Measurements from ENCODE around the gene ITPR1.

The ITPR1 gene

GRCh38 chr3:4508048-4508981, 15.2 kb downstream of the ITPR1 start:
- TF ChIP-seq CTCF (conservative IDR thresholded peaks at IDR 0.05; ENCODE audit: low read depth), result no peak
- CTCF ChIA-PET, result interaction anchor here (0.6 kb wide), 1 partner anchor 50 kb away, joined by 3 read pairs; no protein-coding TSS in a partner anchor
- DNase-seq (ENCODE audit: low spot score), result no peak
- H3K27ac ChIP-seq, result no peak overlapping the region
- POLR2A ChIA-PET (ENCODE audit: low non-redundant PET), result no interaction called here

GRCh38 chr3:4509043-4509442, 15.9 kb downstream of the ITPR1 start:
- no peak for DNase-seq (ENCODE audit: low spot score)
- H3K27ac ChIP-seq, result no peak overlapping the region
- ChIA-PET CTCF (no interaction called here), POLR2A (ENCODE audit: low non-redundant PET) (no interaction called here)
- no peak for TF ChIP-seq CTCF (conservative IDR thresholded peaks at IDR 0.05; ENCODE audit: low read depth)

- no peak for DNase-seq (ENCODE audit: low spot score)
- POLR2A ChIA-PET (ENCODE audit: low non-redundant PET), result no interaction called here
- CTCF ChIA-PET, result interaction anchor here (0.5 to 0.8 kb wide), 2 partner anchors 13 to 50 kb away, joined by 3 read pairs; no protein-coding TSS in a partner anchor
- H3K27ac ChIP-seq, result no peak overlapping the region
- TF ChIP-seq CTCF (conservative IDR thresholded peaks at IDR 0.05; ENCODE audit: low read depth), result no peak
These were observed 17.0 kb downstream of the ITPR1 start for GRCh38 chr3:4509983-4510755.

- CTCF ChIA-PET, result no interaction called here
- no peak overlapping the region for H3K27ac ChIP-seq
- no peak for TF ChIP-seq CTCF (conservative IDR thresholded peaks at IDR 0.05; ENCODE audit: low read depth)
- POLR2A ChIA-PET (ENCODE audit: low non-redundant PET), result no interaction called here
- no peak for DNase-seq (ENCODE audit: low spot score)
These were observed 18.5 kb downstream of the ITPR1 start for GRCh38 chr3:4511491-4512262.

GRCh38 chr3:4512895-4513616, 19.9 kb downstream of the ITPR1 start:
- DNase-seq (ENCODE audit: low spot score), result no peak
- ChIA-PET POLR2A (ENCODE audit: low non-redundant PET) (no interaction called here), CTCF (no interaction called here)
- TF ChIP-seq CTCF (conservative IDR thresholded peaks at IDR 0.05; ENCODE audit: low read depth), result no peak
- H3K27ac ChIP-seq, result no peak overlapping the region
